ENCODE results near the gene PWP2.

DNA sequence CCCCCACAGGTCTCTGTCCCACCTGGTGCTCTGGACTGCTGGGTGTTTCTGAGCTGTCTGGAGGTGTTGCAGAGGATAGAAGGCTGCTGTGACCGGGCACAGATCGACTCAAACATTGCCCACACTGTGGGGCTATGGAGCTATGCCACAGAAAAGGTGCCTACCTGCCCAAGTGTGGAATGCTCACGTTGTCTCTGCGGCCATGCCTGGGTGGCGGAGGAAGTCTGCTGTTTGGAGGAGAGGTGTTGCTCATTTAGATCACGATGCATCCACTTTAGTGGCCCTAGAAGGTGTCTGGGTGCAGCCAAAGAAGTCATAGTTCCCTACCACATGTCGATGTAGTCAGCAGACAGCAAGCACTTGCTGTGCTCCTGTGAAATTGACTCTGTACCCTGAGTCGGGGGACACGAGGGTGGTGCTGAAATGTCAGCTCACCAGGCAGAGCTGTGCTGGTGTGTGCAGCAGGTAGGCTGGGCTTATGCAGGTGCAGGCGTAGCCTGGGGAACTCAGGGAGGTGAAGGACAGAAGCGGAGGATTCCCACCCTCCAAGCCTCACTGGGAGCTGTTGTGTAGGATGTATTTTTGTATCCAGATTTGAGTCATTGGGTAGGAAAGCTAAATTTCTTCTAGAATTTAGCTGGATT, 32.8 kb upstream of the PWP2 start:
- TF ChIP-seq ZNF561 (tag by site-specific recombination; IDR thresholded peaks at IDR 0.05; ENCODE audit: borderline replicate concordance) = no peak
- no peak for TF ChIP-seq ZBTB7A (tag by site-specific recombination; IDR thresholded peaks at IDR 0.05; ENCODE audit: low read depth)
- TF ChIP-seq CTCF (tag by site-specific recombination; IDR thresholded peaks at IDR 0.05) = no peak

Measured in HEK293 (cell line).